SK-N-SH (cell line): Measurements from ENCODE around the gene CD300C.

Experiments used
- EP300 ChIP-seq, 2 experiments: IDR thresholded peaks; 2 replicates each; pipeline versions ENCODE4 v1.4.0 to v1.6.1; 2012; ENCODE audit warnings: borderline replicate concordance in 1 of 2, low read depth in 1 of 2, low read length in 1 of 2
- GABPA ChIP-seq: IDR thresholded peaks from 2 replicates; pipeline ENCODE4 v1.4.0; 2012; ENCODE audit warnings: low read depth, mild to moderate bottlenecking
- MEF2A ChIP-seq: IDR thresholded peaks from 2 replicates; pipeline ENCODE4 v1.4.0; 2012; ENCODE audit warnings: low read depth, borderline replicate concordance
- MXI1 ChIP-seq: IDR thresholded peaks from 2 replicates; pipeline ENCODE4 v1.6.1; 2012; ENCODE audit warnings: mild to moderate bottlenecking, low read depth, low read length, improper control_type of control experiment

DNA sequence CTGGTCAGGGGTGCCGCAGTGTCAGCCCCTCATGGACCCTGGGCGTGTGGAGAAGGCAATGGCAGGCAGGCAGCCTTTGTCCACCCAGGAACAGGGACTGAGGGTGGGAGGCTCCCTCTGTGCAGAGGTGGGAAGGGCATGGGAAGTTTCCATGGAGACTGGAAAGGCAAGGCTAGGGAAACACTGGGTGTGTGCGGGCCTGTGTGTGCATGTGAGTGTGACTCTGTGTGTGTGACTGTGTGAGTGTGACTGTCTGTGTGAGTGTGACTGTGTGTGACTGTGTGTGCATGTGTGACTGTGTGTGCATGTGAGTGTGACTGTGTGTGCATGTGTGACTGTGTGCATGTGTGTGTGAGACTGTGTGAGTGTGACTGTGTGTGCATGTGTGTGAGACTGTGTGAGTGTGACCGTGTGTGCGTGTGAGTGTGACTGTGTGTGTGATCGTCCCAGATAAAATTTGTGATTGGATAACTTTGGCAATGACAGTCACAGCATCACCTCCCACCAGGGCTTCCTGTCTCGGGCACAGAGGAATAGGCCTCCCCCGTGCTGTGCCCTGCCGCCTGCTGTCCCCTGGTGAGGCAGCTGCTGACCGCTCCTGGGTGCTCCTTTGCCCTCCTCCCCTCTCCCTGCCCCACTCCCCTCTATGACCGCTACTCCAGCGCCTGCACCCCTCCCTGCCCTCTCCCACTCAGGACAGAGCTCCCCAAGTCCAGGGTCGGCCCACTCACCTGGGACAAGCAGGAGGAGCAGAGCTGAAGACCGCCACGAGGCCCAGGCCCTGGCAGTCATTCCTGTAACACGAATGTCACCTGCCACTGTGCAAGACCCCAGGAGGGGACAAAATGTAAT is 698 bp downstream of the CD300C start:
- TF ChIP-seq EP300 (IDR thresholded peaks at IDR 0.05; ENCODE audit: borderline replicate concordance in 1 of 2, low read depth in 1 of 2, low read length in 1 of 2), result no peak
- no peak for TF ChIP-seq MXI1
- no peak for TF ChIP-seq MEF2A
- TF ChIP-seq GABPA, result no peak
